Suppressor macrophage treated with lipopolysaccharide for 4 hours (primary cell): ENCODE results near the gene KRT5.

Source experiments
- DNase-seq: peaks from one replicate; pipeline ENCODE4 v3.0.0-alpha.2; 2020

KRT5 gene

GRCh38 chr12:52519826-52520662 is at the start of gene KRT5:
Gene KRT5, minus strand, starts transcription at chr12:52520394. Its CDS starts 98 bp downstream, at chr12:52520296.
- no peak for DNase-seq

GRCh38 chr12:52568111-52568510 is 47.9 kb upstream of the KRT5 start:
- no peak for DNase-seq

- no peak for DNase-seq
Measured at GRCh38 chr12:52566847-52567291, 46.7 kb upstream of the KRT5 start.

- DNase-seq, result no peak
Measured at GRCh38 chr12:52564582-52564981, 44.4 kb upstream of the KRT5 start.

- peak; percentile 12 for DNase-seq
Measured at GRCh38 chr12:52561880-52562449, 41.8 kb upstream of the KRT5 start.

- no peak for DNase-seq
Measured at GRCh38 chr12:52559979-52560378, 39.8 kb upstream of the KRT5 start.

GRCh38 chr12:52558781-52559445 is 38.7 kb upstream of the KRT5 start:
- no peak for DNase-seq

- no peak for DNase-seq
Measured at GRCh38 chr12:52557476-52557875, 37.3 kb upstream of the KRT5 start.

- DNase-seq, result no peak
Measured at GRCh38 chr12:52555577-52555976, 35.4 kb upstream of the KRT5 start.

GRCh38 chr12:52552681-52553195 is 32.5 kb upstream of the KRT5 start, which contains the start of gene KRT71:
Gene KRT71, minus strand, starts transcription at chr12:52553145. Its CDS starts 68 bp downstream, at chr12:52553077.
- no peak for DNase-seq

GRCh38 chr12:52552055-52552454 is 31.9 kb upstream of the KRT5 start:
- DNase-seq, result no peak

- DNase-seq, result no peak
Measured at GRCh38 chr12:52551216-52551865, 31.1 kb upstream of the KRT5 start.

- no peak for DNase-seq
Measured at GRCh38 chr12:52546126-52546525, 25.9 kb upstream of the KRT5 start.

- DNase-seq, result no peak
Measured at GRCh38 chr12:52543985-52544883, 24.0 kb upstream of the KRT5 start.

GRCh38 chr12:52542785-52543318 is 22.7 kb upstream of the KRT5 start:
- DNase-seq, result peak; percentile 10

GRCh38 chr12:52542157-52542556 is 22.0 kb upstream of the KRT5 start:
- no peak for DNase-seq

- DNase-seq, result no peak
Measured at GRCh38 chr12:52541709-52542108, 21.5 kb upstream of the KRT5 start.

GRCh38 chr12:52540531-52540930 is 20.3 kb upstream of the KRT5 start:
- no peak for DNase-seq

GRCh38 chr12:52539821-52540173 is 19.6 kb upstream of the KRT5 start:
- no peak for DNase-seq

GRCh38 chr12:52539083-52539820 is 19.1 kb upstream of the KRT5 start:
- DNase-seq, result no peak

- DNase-seq, result no peak
Measured at GRCh38 chr12:52537101-52537500, 16.9 kb upstream of the KRT5 start.
